Hematopoietic multipotent progenitor cell treated with erythropoietin and hydrocortisone succinate and interleukin-3 and kit ligand, for 15 days (in vitro differentiated cells): ENCODE data around the gene SZRD1.

Experiments
- DNase-seq: peaks from one replicate; pipeline ENCODE4 v3.0.0-alpha.2; 2015; ENCODE audit warnings: low spot score

Gene SZRD1

DNA sequence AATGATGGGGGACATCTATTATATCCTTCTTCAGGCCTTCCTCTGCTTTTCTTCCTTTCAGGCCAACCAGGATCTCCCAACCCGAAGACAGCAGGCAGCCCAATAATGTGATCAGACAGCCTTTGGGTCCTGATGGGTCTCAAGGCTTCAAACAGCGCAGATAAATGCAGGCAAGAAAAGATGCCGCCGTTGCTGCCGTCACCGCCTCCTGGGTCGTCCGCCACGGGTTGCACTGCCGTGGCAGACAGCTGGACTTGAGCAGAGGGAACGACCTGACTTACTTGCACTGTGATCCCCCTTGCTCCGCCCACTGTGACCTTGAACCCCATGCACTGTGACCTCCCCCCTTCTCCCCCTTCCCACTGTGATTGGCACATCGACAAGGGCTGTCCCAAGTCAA is 27.9 kb downstream of the SZRD1 start:
- DNase-seq: no peak

DNA sequence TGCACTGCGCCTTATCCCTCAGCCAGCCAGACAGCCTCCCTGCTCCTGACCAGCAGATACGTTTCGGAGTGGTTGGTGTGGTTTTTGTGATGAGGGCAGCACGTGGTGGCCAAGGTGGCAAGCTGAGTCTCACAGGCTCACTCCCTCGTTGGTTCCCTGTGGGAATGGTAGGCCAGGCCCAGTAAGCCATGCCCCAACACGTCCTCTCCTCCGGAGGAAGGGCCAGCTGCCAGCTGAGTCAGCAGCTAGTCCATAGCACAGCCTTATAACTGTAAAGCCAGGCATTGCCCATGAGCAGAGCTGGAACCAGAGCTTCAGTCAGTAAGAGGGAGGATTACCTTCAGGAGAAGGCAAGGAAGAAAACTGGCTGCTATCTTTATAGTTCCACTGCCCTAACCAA is 29.5 kb downstream of the SZRD1 start:
- DNase-seq: no peak

DNA sequence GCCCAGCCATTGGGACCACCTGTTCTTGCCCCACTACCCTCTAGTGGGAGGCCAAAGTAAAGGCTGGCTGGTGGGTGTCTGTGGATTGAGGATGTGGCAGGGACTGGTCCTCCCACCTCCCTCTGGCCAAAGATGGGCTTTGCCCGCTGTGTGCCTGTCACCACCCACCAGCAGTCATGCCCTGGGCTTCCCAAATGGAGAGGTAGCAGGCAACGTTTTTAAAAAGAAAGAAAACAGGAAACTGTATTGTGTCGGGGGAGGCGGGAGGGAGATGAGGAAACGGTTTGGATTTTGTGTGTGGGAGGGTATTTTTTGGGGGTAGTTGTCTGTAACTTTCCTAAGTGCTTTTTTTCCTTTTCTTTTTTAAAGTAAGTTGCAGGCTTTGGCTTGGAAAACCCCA is 30.1 kb downstream of the SZRD1 start:
- no peak for DNase-seq

DNA sequence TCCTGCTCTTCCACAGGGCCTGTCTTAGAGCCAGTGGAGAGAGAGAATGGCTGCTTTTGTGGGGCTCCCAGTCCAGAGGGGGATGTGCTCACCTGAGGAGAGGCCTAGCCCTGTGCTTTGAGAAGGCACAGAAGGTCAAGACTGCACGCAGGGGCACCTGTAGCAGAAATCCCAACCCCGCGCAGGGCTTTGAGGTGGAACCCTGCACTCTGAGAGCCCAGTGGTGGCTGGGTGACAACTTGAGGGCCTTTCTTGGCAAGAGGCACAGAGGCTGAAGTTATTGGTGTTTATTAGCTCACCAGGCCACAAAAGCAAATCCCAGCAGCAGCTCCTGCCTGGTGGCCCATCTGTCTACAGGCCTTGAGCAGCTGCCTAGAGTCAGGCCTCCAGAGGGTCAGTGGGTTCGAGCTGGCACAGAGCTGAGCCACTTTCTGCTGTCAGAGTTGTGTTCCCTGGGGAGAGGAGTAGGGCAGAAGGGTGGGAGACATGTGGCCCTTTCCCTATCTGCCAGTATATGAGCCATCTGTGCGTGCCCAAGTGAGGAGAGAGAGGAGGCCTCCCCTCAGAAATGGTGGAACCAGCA is 31.4 kb downstream of the SZRD1 start:
- no peak for DNase-seq

DNA sequence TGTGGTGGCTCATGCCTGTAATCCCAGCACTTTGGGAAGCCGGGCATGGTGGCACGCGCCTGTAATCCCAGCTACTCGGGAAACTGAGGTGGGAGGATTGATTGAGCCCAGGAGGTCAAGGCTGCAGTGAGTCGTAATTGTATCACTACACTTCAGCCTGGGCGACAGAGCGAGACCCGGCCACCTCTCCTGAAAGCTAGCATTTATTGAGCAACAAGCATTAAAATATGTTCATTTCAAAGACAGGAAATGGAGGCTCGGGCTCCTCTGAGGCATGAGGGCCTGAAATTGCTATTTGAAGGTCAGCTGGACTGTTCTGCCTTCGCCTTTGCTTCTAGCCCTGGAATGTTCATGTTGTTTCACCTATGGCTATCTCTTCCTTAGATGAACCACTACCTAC is 35.7 kb downstream of the SZRD1 start:
- DNase-seq: no peak

DNA sequence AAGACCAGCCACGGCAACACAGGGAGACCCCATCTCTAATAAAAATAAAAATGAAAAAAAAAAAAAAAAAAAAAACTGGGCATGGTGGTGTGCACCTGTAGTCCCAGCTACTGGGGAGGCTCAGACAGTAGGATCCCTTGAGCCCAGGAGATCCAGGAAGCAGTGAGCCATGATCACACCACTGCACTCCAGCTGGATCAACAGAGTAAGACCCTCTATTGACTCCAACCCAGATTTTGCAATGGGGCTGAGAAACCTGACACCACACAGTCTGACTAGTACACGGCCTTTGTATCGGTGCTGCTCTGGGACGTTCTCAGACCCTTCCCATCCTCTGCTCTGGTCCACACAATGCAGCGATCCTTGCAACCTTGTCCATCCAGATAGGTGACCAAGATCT is 38.4 kb downstream of the SZRD1 start:
- DNase-seq: no peak

DNA sequence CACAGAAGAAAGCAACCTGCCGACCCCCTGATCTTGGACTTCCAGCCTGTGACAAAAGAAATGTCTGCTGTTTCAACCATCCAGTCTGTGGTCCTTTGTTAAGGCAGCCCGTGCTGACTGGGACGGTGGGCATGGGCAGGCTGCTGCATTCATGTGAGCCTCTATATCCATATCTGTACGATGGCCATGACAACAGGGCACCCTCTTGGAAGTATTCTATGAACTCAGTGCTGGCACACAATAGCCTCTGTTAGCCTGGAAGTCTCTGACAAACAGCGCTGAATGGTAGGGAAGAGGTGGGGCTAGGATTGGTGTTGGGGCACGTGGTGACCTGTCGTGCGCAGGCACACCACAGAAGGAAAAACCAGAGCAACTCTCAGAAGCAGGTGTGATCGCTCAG is 39.8 kb downstream of the SZRD1 start:
- DNase-seq: no peak

DNA sequence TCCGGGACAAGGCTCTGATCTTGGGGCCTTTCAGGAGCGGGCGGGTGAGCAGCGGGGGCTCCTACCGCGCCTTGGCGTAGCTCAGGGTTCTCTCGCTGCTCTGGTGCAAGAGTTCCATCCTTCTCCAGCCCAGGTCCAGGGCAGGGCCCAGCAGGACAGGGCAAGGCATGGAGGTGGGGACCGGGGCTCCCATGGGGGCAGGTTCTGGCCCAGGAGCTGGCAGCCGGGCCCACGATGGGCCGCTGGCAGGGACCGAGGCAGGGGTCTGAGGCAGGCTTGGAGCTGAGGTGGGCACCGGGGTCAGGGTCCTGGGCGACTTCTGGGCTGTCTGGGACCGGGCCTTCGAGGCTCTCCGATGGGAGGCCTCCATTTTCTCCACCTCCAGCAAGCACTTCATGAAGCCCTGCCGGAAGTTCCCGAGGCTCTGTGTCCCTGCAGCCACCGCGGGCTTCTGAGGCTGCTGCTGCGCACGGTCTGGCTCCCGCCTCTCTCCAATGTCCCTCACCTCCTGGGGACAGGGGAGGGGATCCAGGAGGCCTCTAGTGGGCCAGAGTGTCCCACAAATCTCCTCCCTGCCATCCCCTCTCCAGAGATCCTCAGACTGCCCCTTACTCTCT is 42.6 kb downstream of the SZRD1 start:
- DNase-seq: no peak

DNA sequence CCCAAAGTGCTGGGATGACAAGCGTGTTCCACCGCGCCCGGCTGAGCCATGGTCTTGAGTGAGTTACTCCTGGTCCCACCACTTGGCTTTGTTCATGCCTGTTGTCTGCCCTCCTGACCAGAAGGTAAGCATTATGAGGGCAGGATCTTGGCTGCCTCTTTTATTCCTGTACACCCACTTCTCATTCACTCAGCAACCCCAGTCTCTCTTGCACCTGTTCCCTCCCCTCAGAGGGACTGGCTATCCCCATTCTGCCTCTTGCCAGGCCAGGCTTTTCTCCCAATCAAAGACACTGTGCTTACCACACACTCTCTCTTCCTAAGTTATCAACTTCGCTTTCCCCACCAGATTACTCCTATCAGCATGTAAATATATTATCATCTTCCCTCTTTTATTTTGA is 43.8 kb downstream of the SZRD1 start:
- DNase-seq: no peak

DNA sequence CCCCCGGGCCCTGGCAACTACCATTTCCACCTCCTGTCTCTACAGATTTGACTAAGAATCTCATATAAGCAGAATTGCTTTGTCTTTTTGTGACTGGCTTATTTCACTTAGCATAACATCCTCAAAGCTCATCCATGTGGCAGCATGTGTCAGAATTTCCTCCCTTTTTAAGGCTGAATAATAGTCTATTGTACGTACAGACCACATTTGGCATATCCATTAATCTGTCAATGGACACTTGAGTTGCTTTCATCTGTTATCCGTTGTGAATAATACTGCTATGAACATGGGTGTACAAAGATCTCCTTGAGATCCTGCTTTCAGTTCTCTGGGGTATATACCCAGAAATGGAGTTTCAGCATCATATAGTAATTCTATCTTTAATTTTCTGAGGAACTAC is 46.1 kb downstream of the SZRD1 start:
- DNase-seq: no peak

DNA sequence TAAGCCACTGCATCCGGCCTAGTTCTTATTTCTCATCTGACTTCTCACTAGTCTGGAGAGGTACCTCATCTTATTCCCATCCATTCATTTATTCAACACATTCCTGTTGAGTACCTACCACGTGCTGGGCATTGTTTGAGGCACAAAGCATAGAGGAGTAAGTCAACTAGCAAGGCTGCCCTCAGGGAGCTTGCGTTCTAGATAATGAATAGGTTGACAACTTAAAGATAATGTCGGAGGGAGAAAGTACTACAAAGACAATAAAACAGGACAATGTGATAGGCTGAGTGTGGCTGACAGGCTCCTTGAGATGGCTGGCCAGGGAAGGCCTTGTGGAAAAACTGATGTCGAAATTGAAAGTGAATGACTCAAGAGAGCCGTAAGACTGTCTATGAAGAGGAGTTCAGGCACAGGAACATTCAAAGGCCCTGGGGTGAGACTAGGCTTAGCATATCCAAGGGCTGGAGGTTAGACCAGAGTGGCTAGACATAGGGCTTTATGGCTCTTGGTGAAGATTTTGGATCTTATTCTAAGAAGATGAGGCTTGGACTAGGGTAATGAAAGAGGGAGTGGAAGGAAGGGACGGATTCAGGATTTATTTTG is 51.9 kb downstream of the SZRD1 start:
- DNase-seq: no peak

DNA sequence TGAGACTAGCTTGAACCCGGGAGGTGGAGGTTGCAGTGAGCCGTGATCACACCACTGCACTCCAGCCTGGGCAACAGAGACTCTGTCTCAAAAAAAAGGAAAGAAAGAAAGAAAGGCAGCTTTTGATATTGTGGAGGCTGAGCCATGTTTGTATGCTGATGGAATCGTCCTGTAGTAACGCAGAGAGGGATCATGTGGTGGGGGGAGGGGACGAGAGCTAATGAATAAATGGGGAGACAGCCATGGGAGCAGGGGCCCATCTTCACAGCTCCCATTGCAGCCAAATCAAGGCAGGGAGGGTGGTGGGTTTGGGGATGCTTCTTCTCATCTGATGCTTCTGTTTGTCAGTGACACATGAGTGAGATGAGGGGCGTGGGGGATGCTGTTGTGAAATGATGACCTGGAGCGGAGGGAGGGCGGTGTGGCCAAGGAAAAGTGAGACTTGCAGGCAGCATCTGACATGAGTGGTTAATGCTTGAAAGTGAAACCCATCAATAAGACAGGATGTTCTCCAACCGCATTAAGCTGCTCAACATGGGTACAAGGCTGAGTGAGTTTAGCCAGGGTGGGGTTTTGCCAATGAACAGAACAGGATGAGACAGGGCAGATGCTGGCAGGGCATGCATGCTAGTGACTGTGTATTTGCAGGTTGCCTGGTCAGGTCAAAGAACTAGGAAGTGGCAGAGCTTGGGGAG is 53.5 kb downstream of the SZRD1 start:
- no peak for DNase-seq

DNA sequence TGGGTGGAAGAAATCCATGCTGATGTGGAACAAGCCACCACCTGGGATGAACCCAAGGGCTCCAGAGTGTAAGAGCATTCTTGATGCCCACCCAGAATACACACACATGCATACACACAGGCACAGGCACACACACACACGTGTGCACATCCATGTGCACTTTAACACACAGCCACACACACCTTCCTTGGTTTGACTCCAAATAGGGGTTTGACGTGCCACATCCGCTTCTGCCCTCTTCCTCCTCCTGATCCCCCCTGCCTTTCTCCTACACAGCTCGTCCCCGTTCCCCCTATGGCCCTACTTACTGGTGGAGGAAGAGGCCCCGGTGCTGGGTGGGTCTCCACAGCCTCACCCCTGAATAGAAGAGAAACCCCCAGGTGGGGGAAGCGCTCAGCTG is 54.2 kb downstream of the SZRD1 start:
- no peak for DNase-seq

DNA sequence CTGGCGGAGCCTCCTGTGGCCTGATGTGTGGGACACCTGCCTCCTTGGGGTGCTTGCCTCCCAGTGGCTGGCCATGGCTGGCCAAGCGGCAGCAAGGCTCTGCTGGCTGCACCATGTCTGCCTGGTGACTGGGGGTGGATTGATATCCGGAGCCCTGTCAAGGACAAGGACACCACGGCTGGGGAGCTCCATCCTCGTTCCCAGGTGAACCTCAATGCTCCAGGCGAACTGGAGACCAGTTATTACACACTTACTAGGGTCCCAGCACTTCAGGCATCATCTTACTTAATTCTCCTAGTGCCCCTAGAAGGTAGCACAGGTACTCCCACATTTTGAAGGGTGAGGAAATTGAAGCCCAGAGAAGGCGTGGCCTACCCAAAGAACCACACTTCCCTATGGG is 55.0 kb downstream of the SZRD1 start:
- no peak for DNase-seq

DNA sequence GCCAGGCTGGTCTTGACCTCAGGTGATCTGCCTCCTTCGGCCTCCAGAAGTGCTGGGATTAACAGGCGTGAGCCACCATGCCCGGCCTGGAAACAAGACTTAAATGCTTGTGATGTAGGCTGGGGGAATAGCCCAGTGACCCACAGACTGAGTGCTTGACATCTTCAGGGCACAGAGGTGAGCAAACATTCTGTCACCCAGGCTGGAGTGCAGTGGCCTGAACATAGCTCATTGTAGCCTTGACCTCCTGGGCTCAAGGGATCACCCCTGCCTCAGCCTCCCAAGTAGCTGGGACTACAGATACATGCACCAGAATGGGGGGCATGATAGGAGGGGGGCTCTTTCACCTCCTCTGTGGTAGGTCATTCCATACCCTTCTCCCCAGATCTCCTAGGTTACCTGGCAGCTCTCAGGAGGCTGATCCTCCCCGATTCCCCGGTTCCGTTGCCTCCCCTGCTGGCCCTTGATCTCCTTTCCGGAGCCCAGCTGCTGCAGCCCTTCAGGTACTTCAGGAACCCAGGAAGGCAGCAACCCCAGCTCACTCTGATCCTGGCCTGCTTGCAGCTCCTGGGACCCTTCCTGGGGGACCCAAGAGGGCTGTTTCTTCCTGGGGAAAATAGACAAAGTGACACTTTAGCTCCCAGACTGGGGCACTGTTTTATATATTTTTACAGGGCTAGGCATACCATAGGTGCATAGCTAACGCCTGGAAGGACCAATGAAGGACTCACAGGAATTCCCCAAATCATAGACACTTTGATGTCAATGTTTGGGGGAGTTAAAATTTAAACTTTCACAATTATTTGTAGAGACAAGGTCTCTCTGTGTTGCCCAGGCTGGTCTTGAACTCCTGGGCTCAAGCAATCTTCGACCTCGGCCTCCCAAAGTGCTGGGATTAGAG is 58.3 kb downstream of the SZRD1 start:
- no peak for DNase-seq

DNA sequence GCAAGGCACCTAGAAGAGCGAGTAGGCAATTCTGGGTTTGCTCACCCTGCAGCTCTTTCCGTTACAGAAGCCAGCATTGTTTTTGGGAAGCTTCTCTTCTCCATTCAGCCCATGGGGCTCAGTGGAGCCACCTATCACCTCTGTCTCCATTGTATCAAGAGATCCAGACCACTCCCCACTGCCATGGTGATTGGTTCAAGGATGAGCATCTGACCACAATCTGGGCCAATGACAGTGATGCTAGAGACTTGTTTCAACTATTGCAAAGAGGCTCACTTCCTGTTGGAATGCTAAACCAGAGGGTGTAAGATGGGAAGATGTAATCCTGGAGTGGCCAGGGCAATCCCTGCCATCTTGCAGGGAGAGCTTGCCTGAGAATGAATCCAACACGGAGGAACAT is 63.6 kb downstream of the SZRD1 start:
- no peak for DNase-seq

DNA sequence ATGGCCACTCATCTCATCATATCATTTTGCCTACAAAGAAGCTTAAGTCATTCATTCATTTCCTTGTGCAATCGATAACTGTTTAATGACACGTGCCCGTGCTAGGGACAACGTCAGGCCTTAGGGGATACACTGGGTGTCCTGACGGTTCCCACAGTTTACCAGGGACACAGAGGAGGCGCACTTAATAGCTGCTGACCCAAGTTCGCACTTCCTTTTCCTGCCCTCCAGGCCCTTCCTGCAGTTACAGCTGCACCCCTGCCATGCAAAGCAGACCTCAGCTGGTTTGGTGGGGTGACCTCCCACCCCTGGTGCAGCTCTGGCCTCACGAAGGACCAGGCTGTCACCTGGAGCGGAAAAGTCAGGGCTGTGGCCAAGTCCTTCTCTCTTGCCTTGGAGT is 66.0 kb downstream of the SZRD1 start:
- no peak for DNase-seq

DNA sequence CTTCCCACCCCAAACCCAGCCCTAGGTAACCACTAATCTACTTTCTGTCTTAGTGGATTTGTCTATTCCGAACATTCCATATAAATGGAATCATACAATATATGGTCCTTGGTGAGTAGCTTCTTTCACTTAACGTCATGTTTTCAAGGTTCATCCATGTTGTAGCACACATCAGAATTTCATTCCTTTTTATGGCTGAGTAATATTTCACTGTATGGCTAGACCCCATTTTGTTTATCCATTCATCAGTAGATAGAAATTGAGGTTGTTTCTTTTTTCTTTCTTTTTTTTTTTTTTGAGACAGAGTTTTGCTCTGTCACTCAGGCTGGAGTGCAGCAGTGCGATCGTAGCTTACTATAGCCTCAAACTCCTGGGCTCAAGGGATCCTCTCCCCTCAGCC is 67.0 kb downstream of the SZRD1 start:
- no peak for DNase-seq

DNA sequence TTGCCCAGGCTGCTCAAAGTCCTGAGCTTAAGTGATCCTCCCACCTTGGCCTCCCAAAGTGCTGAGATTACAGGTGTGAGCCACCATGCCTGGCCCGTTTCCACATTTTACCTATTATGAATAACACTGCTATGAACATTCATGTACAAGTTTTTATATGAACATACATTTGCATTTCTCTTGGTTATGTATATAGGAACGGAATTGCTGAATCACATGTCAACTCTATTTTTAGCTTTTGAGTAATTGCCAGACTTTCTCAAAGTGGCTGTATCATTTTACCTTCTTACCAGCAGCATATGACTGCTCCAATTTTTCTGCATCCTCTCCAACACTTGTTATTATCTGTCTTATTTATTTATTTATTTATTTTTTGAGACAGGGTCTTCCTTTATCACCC is 67.5 kb downstream of the SZRD1 start:
- no peak for DNase-seq

DNA sequence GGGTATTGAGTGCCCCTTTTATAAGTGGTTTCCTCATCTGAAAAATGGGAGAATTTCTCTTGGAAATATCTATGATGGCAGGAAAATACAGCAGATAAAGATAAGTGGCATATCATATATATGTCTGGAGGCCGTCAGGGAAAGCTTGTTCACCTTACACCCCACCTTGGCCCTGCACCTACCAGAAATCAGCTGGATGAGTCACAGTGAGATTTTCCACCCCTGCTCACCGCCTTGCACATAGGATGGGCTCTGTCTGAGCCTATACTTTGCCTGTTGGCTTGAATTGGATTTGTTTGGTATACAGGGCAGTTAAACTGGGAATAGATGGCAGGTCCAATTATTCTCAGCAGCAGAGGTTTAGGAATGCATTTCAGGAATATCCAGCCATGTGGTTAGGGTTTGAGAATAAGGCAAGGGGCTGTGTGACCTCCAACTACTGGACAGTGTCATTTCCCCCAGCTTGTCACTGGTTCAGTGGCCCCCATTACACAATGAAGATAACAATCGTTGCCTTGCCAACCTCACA is 70.0 kb downstream of the SZRD1 start, which contains the start of gene SPATA21:
SPATA21 (minus strand) TSS at position 479 of the 529 bp plus-strand sequence. CDS start 6,053 bp downstream, outside the sequence.
- no peak for DNase-seq

DNA sequence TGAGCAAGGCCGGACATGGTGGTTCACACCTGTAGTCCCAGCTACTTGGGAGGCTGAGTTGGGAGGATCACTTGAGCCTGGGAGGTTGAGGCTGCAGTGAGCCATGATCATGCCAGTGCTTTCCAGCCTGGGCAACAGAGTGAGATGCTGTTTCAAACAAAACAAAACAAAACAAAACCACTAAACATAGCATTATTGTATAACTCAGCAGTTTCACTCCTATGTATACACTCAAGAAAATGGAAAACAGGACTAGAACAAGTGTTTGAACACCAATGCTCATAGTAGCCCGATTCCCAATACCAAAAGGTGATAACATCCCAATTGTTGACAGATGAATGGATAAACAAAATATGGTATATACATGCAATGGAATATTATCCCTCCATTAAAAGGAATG is 71.5 kb downstream of the SZRD1 start:
- DNase-seq: no peak

DNA sequence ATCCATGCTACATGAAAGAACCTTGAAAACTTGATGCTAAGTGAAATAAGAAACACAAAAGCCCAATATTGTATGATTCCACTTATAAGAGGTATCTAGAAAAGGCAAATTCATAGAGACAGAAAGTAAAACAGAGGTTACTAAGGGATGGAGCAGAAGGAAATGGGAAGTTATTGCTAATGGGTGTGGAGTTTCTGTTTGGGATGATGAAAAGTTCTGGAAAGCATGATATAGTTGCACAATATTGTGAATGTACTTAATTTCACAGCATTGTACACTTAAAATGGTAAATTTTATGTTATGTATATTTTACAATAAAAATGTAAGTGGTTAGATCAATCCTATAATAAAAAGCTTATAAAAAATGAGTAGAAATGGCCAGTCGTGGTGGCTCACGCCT is 71.9 kb downstream of the SZRD1 start:
- DNase-seq: no peak
